ENCODE data around the gene SMIM14. TPM values are rescaled to one million over a fixed set of nuclear protein-coding genes. Genes with fewer than 3 reads are reported as not detected.

The SMIM14 gene
- total RNA-seq, 1 donor from 2014 or later, result 32.1 TPM

DNA sequence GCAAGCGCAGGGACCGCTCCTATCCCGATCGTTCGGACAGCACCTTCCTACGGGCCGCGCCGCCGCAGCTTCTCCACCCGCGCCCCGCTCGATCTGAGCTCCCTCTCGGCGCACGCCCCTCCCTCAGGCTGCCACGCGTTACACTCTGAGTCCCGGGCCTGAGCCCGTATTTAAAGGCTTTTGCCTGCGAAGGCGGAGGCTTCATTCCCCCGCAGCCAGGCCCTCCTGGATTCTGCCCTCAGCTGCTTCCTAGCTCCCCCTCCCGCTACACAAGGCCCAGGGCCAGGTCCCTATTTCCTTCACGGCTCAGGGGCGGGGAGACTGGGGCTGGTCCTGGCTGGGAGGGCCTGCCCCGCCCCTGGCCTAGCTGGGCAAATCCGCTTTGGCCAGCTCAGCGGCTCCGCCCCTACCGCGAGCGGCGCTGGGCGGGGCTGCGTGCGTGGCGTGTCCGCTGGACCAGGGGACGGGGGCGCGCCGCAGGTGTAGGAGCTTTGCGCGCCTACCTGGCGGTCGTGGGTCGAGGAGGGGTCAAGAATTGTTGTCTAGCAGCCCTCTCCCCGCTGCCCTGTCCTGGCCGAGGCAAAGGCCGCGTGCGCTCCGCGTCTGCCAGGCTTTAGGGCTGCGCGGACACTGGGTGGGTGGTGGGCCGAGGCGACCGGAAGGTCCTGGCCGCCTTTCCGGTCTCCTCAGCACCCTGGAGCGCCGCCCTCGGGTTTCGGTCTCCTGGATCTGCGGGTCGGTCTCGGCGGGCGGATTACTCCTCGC, 111.2 kb downstream of the SMIM14 start, which contains the start of gene UGDH:
Gene UGDH (minus strand): TSS at position 144 of the 765 bp plus-strand sequence. CDS start 5,927 bp downstream, outside the sequence.
- peaks cover 22% of the 10 kb centered on the region for H3K4me1 Mint-ChIP-seq (ENCODE audit: unreplicated experiment)
- TF ChIP-seq, protein P1, sequence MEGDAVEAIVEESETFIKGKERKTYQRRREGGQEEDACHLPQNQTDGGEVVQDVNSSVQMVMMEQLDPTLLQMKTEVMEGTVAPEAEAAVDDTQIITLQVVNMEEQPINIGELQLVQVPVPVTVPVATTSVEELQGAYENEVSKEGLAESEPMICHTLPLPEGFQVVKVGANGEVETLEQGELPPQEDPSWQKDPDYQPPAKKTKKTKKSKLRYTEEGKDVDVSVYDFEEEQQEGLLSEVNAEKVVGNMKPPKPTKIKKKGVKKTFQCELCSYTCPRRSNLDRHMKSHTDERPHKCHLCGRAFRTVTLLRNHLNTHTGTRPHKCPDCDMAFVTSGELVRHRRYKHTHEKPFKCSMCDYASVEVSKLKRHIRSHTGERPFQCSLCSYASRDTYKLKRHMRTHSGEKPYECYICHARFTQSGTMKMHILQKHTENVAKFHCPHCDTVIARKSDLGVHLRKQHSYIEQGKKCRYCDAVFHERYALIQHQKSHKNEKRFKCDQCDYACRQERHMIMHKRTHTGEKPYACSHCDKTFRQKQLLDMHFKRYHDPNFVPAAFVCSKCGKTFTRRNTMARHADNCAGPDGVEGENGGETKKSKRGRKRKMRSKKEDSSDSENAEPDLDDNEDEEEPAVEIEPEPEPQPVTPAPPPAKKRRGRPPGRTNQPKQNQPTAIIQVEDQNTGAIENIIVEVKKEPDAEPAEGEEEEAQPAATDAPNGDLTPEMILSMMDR (conservative IDR thresholded peaks at IDR 0.05), result no peak

DNA sequence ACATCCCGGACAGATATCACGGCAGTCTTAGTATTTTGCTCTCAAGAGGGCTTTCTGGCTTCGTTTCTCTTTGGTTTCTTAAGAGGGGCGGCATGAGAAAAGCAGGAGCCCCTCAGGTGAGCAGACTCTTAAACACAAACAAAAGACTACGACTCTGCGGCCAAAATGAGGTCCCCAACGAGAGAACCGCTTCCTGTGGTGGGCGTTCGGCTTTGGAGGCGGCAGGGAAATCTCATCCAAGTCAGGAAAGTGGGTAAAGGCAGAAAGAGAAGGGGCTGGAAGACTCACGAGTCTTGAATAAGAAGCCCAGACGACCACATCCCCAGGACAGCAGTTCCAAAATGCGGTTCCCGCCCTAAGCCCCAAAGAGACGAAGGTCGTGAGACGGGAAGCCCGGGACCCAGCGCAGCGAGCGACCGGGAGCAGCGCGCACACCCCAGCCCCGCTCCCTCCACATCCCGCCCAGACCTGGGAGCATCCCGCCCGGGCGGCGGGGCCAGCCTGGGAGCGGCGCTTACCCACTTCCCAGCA, 111.8 kb downstream of the SMIM14 start:
- H3K4me3 Mint-ChIP-seq, result peak overlapping the region; percentile 100
- TF ChIP-seq, protein P1 (conservative IDR thresholded peaks at IDR 0.05), result no peak
- H3K27ac Mint-ChIP-seq, result peak overlapping the region; percentile 98
- peaks cover 6% of the 10 kb centered on the region for H3K9me3 Mint-ChIP-seq
- DNase-seq (ENCODE audit: extremely low spot score, unreplicated experiment), result no peak
- no peaks in the 10 kb centered on the region for H3K27me3 Mint-ChIP-seq
- peaks cover 27% of the 10 kb centered on the region for H3K36me3 Mint-ChIP-seq
- H3K4me1 Mint-ChIP-seq (ENCODE audit: unreplicated experiment), result peaks cover 28% of the 10 kb centered on the region

More for the DNA sequence above, 111.2 kb downstream of the SMIM14 start, which contains the start of gene UGDH:
- DNase-seq (ENCODE audit: extremely low spot score, unreplicated experiment), result peak; percentile 97
- peaks cover 34% of the 10 kb centered on the region for H3K36me3 Mint-ChIP-seq
- H3K27ac Mint-ChIP-seq, result peak within 1 kb of the TSS; percentile 98
- no peaks in the 10 kb centered on the region for H3K27me3 Mint-ChIP-seq
- H3K4me3 Mint-ChIP-seq, result peak within 1 kb of the TSS; percentile 100
- peaks cover 10% of the 10 kb centered on the region for H3K9me3 Mint-ChIP-seq

DNA sequence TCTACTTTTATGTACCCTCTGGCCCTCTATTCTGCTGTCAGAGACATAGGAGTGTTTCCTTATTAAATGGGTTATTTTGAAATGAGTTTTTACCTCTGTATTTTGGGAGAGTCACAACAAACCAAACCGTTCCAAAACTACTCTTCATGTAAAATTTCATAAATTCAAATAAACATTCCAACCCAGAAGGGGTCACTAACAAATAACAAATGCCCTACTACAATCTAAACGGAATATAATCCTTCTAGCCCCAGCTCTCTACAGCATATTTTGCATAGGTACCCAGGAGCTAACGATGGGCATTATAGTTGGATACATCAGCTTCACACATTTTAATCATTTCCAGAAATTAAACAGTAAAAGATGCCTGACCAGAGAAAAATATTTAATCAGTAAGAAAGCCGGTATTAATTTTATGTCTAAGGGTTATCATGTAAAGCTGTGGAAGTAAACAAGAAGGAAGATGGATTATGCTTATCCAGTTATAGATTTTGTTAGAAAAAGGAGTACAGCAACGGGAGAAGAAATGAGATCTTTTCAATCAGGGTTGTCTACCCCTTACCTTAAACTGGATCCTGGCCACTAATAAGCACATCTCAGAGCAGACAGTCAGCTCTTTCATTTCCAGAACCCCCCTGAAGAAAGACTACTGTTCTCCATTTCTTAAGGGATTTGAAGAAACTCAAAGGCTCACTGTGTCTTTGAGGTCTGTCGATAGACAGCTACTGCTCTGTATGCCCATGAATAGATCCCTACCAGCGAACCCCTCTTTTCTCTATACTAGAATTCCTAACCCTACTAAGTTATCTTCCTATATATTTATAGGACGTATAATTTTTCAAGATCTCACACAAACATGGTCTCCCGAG, 112.6 kb downstream of the SMIM14 start:
- Mint-ChIP-seq H3K4me1 (ENCODE audit: unreplicated experiment) (peaks cover 36% of the 10 kb centered on the region), H3K4me3 (peak overlapping the region; percentile 100), H3K27ac (peak overlapping the region; percentile 98), H3K9me3 (peaks cover 4% of the 10 kb centered on the region), H3K27me3 (no peaks in the 10 kb centered on the region), H3K36me3 (peaks cover 21% of the 10 kb centered on the region)
- DNase-seq (ENCODE audit: extremely low spot score, unreplicated experiment), result no peak
- TF ChIP-seq, protein P1 (conservative IDR thresholded peaks at IDR 0.05), result no peak

DNA sequence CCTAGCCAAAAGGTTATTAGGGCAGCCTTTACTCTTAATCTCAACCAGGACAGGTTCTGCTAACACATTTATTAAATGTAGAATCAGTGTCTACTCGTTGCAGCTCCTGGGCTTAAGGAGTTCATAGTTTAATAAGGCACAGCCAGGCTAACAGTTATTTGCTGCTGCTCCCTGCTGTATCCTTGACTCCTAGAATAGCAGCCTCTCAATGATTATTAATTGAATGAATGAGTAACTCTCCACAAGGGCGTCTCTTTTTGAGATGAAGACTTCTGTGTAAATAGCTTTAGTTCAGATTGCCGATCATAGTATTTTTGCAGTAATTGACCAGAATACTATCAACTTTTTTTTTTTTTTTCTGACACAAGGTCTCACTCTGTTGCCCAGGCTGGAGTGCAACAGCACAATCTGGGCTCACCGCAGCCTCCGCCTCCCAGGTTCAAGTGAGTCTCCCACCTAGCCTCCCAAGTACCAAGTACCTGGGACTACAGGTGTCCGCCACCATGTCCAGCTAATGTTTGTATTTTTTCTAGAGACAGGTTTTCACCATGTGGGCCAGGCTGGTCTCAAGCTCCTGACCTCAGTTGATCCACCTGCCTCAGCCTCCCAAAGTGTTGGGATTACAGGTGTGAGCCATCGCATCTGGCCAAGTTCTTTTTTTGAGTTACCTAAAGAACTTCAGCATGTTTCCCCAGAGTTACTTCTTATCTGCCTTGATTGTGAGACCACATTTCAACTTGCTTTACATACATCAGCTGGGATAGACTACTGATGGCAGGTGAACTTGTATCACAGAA, 114.3 kb downstream of the SMIM14 start:
- Mint-ChIP-seq H3K9me3 (no peaks in the 10 kb centered on the region), H3K27ac (peak overlapping the region; percentile 73), H3K4me3 (peak overlapping the region; percentile 73), H3K27me3 (no peaks in the 10 kb centered on the region), H3K4me1 (ENCODE audit: unreplicated experiment) (peaks cover 36% of the 10 kb centered on the region), H3K36me3 (peaks cover 12% of the 10 kb centered on the region)
- no peak for DNase-seq (ENCODE audit: extremely low spot score, unreplicated experiment)
- TF ChIP-seq, protein P1 (conservative IDR thresholded peaks at IDR 0.05), result no peak

DNA sequence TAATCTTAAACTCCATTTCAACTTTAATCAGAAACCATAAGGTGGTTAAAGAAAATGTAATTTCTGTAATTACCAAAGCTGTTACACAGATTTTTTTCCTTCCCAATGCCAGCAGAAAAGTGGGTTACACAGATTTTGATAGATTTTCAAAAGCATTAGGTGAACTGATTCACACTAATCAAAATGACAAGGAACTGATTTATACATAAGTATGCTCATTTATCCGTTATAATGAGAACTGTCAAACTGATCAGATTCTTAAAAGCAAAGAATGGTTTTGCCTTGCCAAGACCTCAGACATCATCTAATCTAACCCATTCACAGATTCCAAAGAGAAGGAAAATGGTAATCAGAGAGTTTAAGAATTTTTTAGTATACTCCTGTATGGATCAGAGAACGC, 116.6 kb downstream of the SMIM14 start:
- TF ChIP-seq, protein P1 (conservative IDR thresholded peaks at IDR 0.05), result no peak
- no peaks in the 10 kb centered on the region for H3K9me3 Mint-ChIP-seq
- no peaks in the 10 kb centered on the region for H3K27me3 Mint-ChIP-seq
- H3K36me3 Mint-ChIP-seq, result peaks cover 7% of the 10 kb centered on the region
- peak overlapping the region; percentile 26 for H3K4me3 Mint-ChIP-seq
- H3K4me1 Mint-ChIP-seq (ENCODE audit: unreplicated experiment), result peaks cover 31% of the 10 kb centered on the region
- DNase-seq (ENCODE audit: extremely low spot score, unreplicated experiment), result no peak
- H3K27ac Mint-ChIP-seq, result peak overlapping the region; percentile 24
